OCI-LY3 (cell line): Measurements from ENCODE around the gene ERN1.
"Not testable (repeated sequence)": the region's sequence is repeated elsewhere in the genome, so short reads cannot be mapped to it uniquely, and the experiment has no call there.

ENCODE experiments used
- H2AFZ ChIP-seq: fragments of 200-600, 300-600 bp; shearing (Covaris generic); 2 replicates; pipeline ENCODE4 v1.6.0; 2014; ENCODE audit warnings: antibody characterized with exemption, low read depth, low read length
- H3K27ac ChIP-seq: fragments of 200-600, 300-600 bp; sonication (generic); 2 replicates; pipeline ENCODE4 v1.5.1; 2014; ENCODE audit warnings: mild to moderate bottlenecking, low read length, moderate library complexity, mixed read lengths
- H3K27me3 ChIP-seq: fragments of 200-600, 300-600 bp; sonication (generic); 2 replicates; pipeline ENCODE4 v1.6.1; 2014; ENCODE audit warnings: low read depth, low read length, mixed read lengths
- H3K36me3 ChIP-seq: fragments of 200-600, 300-600 bp; sonication (generic); replicated peaks from 2 replicates; pipeline ENCODE3; 2014; ENCODE audit warnings: low read depth, low read length, mixed read lengths
- H3K4me1 ChIP-seq: fragments of 300-600, 200-600 bp; sonication (generic); 2 replicates; pipeline ENCODE4 v1.6.1; 2014; ENCODE audit warnings: low read length, mixed read lengths
- H3K4me2 ChIP-seq: fragments of 200-600, 300-600 bp; sonication (generic); 2 replicates; pipeline ENCODE4 v1.6.1; 2014; ENCODE audit warnings: low read length, mixed read lengths
- H3K4me3 ChIP-seq: fragments of 300-600, 200-600 bp; sonication (generic); 2 replicates; pipeline ENCODE4 v1.5.1; 2014; ENCODE audit warnings: antibody characterized with exemption, mild to moderate bottlenecking, low read length, moderate library complexity
- H3K79me2 ChIP-seq: fragments of 300-600, 200-600 bp; shearing (Covaris generic); 2 replicates; pipeline ENCODE4 v1.6.1; 2014; ENCODE audit warnings: mild to moderate bottlenecking, low read length, mixed read lengths
- H3K9ac ChIP-seq: fragments of 300-600, 200-600 bp; shearing (Covaris generic); 2 replicates; pipeline ENCODE4 v1.6.0; 2014; ENCODE audit warnings: mild to moderate bottlenecking, low read length, moderate library complexity
- H3K9me3 ChIP-seq: fragments of 200-600, 300-600 bp; shearing (Covaris generic); 2 replicates; pipeline ENCODE4 v1.6.1; 2014; ENCODE audit warnings: low read length, mixed read lengths; ENCODE audit not compliant: insufficient read depth
- H4K20me1 ChIP-seq: fragments of 200-600, 300-600 bp; sonication (generic); 2 replicates; pipeline ENCODE4 v1.6.1; 2016; ENCODE audit warnings: low read length, mixed read lengths; ENCODE audit not compliant: insufficient read depth
- EZH2phosphoT487 ChIP-seq: fragments of 200-600 bp; shearing (Covaris generic); IDR thresholded peaks from 2 replicates; pipeline ENCODE4 v1.6.1; 2018; ENCODE audit warnings: antibody characterized with exemption, mixed run types, low read depth
- TF ChIP-seq, protein P1 (sequence below): fragments of 200-600, 300-600 bp; sonication (generic); IDR thresholded peaks from 2 replicates; pipeline ENCODE4 v1.5.1; 2014; ENCODE audit warnings: antibody characterized with exemption, low read length, low read depth

The ERN1 gene

GRCh38 chr17:64129765-64130558 is at the start of gene ERN1:
Gene ERN1, minus strand, starts transcription at chr17:64130144. Its CDS starts 115 bp downstream, at chr17:64130029.
- peaks cover 32% of the 10 kb centered on the region for H4K20me1 ChIP-seq
- no peaks in the 10 kb centered on the region for H3K9me3 ChIP-seq
- peak within 1 kb of the TSS; percentile 84 for H3K4me3 ChIP-seq
- H3K4me2 ChIP-seq = peak within 1 kb of the TSS; percentile 85
- peaks cover 49% of the 10 kb centered on the region for H3K79me2 ChIP-seq
- H3K27me3 ChIP-seq = no peaks in the 10 kb centered on the region
- no peak for TF ChIP-seq EZH2phosphoT487
- TF ChIP-seq, protein P1, sequence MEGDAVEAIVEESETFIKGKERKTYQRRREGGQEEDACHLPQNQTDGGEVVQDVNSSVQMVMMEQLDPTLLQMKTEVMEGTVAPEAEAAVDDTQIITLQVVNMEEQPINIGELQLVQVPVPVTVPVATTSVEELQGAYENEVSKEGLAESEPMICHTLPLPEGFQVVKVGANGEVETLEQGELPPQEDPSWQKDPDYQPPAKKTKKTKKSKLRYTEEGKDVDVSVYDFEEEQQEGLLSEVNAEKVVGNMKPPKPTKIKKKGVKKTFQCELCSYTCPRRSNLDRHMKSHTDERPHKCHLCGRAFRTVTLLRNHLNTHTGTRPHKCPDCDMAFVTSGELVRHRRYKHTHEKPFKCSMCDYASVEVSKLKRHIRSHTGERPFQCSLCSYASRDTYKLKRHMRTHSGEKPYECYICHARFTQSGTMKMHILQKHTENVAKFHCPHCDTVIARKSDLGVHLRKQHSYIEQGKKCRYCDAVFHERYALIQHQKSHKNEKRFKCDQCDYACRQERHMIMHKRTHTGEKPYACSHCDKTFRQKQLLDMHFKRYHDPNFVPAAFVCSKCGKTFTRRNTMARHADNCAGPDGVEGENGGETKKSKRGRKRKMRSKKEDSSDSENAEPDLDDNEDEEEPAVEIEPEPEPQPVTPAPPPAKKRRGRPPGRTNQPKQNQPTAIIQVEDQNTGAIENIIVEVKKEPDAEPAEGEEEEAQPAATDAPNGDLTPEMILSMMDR = no peak
- H3K36me3 ChIP-seq = peaks cover 21% of the 10 kb centered on the region
- peaks cover 46% of the 10 kb centered on the region for H3K4me1 ChIP-seq
- peak within 1 kb of the TSS; percentile 10; the same call in 1 of the 2 replicates for H2AFZ ChIP-seq
- H3K9ac ChIP-seq = peak within 1 kb of the TSS; percentile 91
- peak within 1 kb of the TSS; percentile 98 for H3K27ac ChIP-seq

GRCh38 chr17:64179024-64179423 is 49.1 kb upstream of the ERN1 start:
- not testable (repeated sequence) for H3K27ac ChIP-seq, H4K20me1 ChIP-seq, H3K4me2 ChIP-seq, H3K4me3 ChIP-seq, H3K9ac ChIP-seq, H3K4me1 ChIP-seq, H3K27me3 ChIP-seq, H2AFZ ChIP-seq, H3K79me2 ChIP-seq, H3K9me3 ChIP-seq, H3K36me3 ChIP-seq

DNA sequence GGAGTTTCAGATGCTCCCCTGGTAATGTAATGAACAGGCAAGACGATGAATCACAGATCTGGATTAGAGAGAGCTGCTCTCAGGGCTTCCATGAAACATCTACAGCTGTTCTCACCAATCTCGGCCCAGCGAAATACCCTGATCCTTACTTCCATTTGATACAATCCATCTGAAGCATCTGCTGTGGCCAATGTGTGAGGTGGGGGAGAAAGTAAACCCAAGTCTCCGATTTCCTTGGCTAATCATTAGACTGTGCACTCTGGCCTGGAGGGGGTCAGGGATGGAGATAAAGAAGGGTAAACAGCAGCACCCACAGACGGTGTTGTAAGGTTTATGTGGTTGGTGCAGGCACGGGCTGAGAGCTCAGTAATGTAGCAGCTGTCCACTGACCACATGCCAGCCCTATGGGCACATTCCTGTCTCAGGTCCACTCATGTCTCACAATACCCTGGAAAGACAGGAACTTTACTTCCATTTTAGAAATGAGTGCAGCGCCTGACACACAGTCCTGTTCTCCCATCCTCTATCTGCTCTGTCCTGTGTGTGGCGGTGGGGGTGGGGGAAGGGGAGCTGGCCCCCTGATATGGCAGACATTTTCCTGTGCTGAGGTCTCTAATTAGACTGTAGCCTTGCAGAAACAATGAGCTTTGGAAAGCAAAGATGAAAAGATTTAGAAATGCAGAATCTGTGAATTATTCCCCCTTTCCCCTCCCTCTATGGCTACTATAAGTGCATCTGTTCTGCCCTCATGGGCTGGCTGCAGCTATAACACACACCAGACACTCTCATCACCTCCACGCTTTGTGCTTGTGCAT is 48.3 kb upstream of the ERN1 start:
- H4K20me1 ChIP-seq = no peaks in the 10 kb centered on the region
- no peak overlapping the region for H3K4me2 ChIP-seq
- TF ChIP-seq, protein P1 = no peak
- no peak for TF ChIP-seq EZH2phosphoT487
- H3K4me1 ChIP-seq = peaks cover 7% of the 10 kb centered on the region; the same call in 1 of the 2 replicates
- H3K36me3 ChIP-seq = no peaks in the 10 kb centered on the region
- no peak overlapping the region for H3K9ac ChIP-seq
- no peak overlapping the region for H2AFZ ChIP-seq
- no peaks in the 10 kb centered on the region for H3K27me3 ChIP-seq
- no peak overlapping the region for H3K4me3 ChIP-seq
- no peak overlapping the region for H3K27ac ChIP-seq
- H3K9me3 ChIP-seq = no peaks in the 10 kb centered on the region
- H3K79me2 ChIP-seq = no peaks in the 10 kb centered on the region

GRCh38 chr17:64177311-64178010 is 47.5 kb upstream of the ERN1 start:
- no peaks in the 10 kb centered on the region for H3K27me3 ChIP-seq
- peaks cover 7% of the 10 kb centered on the region; the same call in 1 of the 2 replicates for H3K4me1 ChIP-seq
- H4K20me1 ChIP-seq = no peaks in the 10 kb centered on the region
- no peaks in the 10 kb centered on the region for H3K9me3 ChIP-seq
- H3K4me3 ChIP-seq = no peak overlapping the region
- TF ChIP-seq, protein P1 = no peak
- no peak for TF ChIP-seq EZH2phosphoT487
- H3K9ac ChIP-seq = no peak overlapping the region
- H3K27ac ChIP-seq = no peak overlapping the region
- H2AFZ ChIP-seq = no peak overlapping the region
- H3K36me3 ChIP-seq = no peaks in the 10 kb centered on the region
- H3K79me2 ChIP-seq = no peaks in the 10 kb centered on the region
- H3K4me2 ChIP-seq = no peak overlapping the region
